Measurements from ENCODE around the gene ZW10.
"Not testable (repeated sequence)": the region's sequence is repeated elsewhere in the genome, so short reads cannot be mapped to it uniquely, and the experiment has no call there.

ZW10 gene

GRCh38 chr11:113728814-113729213 is 44.7 kb downstream of the ZW10 start:
- no peak for DNase-seq
- no peak for TF ChIP-seq POLR2A (IDR thresholded peaks at IDR 0.05; ENCODE audit: low read length)
- TF ChIP-seq GATA1 (IDR thresholded peaks at IDR 0.05; ENCODE audit: low read depth, low read length): no peak

DNA sequence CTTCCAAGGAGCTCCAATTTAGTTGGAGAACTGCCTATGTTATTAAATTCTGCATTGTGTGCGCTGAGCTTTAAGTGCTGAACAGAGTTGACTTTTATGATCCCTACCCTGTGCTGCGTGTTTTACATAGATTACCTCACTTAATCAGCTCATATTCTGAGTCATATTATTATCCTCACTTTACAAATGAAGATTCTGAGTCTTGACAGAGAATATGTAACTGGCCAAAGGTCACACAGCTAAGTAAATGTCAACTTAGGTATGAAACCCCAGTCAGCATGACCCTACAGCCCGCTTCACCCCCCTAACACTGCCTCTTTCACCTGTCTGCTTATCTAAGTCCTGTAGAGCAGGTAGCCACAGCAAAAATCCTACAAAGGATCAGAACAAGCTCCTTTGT is 47.6 kb downstream of the ZW10 start:
- TF ChIP-seq GATA1 (IDR thresholded peaks at IDR 0.05; ENCODE audit: low read depth, low read length) (no peak), POLR2A (IDR thresholded peaks at IDR 0.05; ENCODE audit: low read length) (no peak)
- no peak for DNase-seq

DNA sequence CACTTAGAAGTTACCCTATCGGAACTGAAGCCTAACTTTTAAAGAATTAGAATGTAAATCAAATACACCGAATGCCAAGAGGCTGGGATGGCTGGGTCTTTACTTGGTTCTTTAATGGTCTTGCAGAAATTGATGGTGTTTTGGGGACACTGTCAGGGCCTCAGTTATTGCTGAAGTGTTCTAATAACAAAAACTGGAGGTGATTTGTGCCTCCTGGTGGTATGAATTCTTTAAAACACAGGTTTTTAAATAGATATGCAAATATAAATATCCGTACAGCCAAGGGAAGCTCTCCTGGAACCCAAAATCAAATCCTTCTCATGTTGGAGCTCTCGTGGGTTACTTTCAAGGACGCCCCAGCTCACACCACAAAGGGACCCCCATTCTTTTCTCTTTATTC is 48.1 kb downstream of the ZW10 start:
- DNase-seq: no peak
- TF ChIP-seq POLR2A (IDR thresholded peaks at IDR 0.05; ENCODE audit: low read length): no peak
- no peak for TF ChIP-seq GATA1 (IDR thresholded peaks at IDR 0.05; ENCODE audit: low read depth, low read length)

GRCh38 chr11:113724778-113725177 is 48.7 kb downstream of the ZW10 start:
- TF ChIP-seq POLR2A (IDR thresholded peaks at IDR 0.05; ENCODE audit: low read length) (no peak), GATA1 (IDR thresholded peaks at IDR 0.05; ENCODE audit: low read depth, low read length) (no peak)
- no peak for DNase-seq

- TF ChIP-seq GATA1 (IDR thresholded peaks at IDR 0.05; ENCODE audit: low read depth, low read length): no peak
- no peak for TF ChIP-seq POLR2A (IDR thresholded peaks at IDR 0.05; ENCODE audit: low read length)
- no peak for DNase-seq
These were observed 49.7 kb downstream of the ZW10 start for GRCh38 chr11:113723787-113724186.

GRCh38 chr11:113722934-113723333 is 50.6 kb downstream of the ZW10 start:
- no peak for DNase-seq
- TF ChIP-seq GATA1 (IDR thresholded peaks at IDR 0.05; ENCODE audit: low read depth, low read length) (no peak), POLR2A (IDR thresholded peaks at IDR 0.05; ENCODE audit: low read length) (no peak)

DNA sequence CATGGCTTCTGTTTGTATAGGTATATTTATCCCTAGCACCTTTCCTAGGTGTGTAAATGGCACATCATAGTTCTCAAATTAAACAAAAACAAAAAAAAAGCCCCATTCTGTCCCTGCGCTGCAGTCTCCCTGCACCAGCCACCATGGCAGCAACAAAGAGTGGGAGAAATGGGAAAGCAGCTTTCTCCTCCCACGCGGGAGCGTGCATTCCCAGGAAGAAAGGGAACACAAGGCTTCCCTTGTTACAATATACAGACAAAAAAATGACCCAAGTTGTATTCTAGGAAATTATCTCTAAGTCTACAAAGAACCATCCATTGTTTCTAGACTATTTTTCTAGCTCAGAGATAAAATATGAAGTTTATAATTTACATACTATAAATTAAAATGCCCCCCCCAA is 51.3 kb downstream of the ZW10 start:
- DNase-seq: no peak
- TF ChIP-seq GATA1 (IDR thresholded peaks at IDR 0.05; ENCODE audit: low read depth, low read length): no peak
- no peak for TF ChIP-seq POLR2A (IDR thresholded peaks at IDR 0.05; ENCODE audit: low read length)

- TF ChIP-seq POLR2A (IDR thresholded peaks at IDR 0.05; ENCODE audit: low read length) (no peak), GATA1 (IDR thresholded peaks at IDR 0.05; ENCODE audit: low read depth, low read length) (no peak)
- DNase-seq: no peak
These were observed 51.9 kb downstream of the ZW10 start for GRCh38 chr11:113721462-113722066.

DNA sequence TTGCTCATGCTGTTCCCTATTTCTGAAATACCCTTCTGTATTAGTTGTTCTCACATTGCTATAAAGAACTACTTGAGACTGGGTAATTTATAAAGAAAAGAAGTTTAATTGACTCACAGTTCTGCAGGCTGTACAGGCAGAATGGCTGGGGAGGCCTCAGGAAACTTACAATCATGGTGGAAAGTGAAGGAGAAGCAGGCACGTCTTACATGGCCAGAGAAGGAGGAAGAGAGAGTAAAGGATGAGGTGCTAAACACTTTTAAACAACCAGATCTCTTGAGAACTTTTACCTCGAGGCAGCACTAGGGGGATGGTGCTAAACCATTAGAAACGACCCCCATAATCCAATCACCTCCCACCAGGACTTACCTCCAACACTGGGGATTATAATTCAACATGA is 53.0 kb downstream of the ZW10 start:
- not testable (repeated sequence) for DNase-seq

DNA sequence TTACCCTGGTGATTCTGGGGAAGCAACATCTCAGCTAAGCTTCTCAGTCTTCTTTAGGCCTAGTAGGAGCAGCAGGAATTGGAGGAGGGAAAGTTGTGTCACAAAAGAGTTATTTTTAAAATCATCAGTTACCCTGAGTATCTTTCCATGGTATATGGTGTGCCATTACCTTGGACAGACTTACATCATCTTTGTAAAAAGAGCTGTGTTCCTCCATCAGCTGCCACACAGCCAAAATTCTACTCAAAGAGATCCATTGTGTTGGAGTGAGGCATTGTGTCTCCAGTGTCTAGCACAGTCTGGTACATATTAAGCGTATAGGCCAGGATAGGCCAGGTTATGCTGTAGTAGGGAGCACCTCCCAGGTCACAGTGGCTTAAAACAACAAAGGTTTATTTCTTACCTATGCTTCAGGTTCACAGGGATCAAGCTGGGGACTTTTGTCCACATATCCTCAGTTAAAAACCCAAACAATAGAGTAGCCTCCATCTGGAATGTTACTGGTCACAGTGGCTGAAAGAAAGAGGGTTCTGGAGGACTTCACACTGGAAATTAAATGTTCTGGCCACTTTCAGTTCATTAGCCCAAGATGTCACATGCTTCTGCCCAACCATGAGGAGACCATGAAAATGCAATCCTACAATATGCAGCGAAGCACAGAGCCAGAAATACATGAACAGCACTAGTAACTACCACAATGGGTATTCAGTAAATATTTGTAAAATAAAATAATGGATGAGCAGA is 57.4 kb downstream of the ZW10 start:
- DNase-seq: no peak
- TF ChIP-seq POLR2A (IDR thresholded peaks at IDR 0.05; ENCODE audit: low read length) (no peak), GATA1 (IDR thresholded peaks at IDR 0.05; ENCODE audit: low read depth, low read length) (no peak)

- TF ChIP-seq GATA1 (IDR thresholded peaks at IDR 0.05; ENCODE audit: low read depth, low read length): no peak
- no peak for TF ChIP-seq POLR2A (IDR thresholded peaks at IDR 0.05; ENCODE audit: low read length)
- peak; percentile 30 to 33 for DNase-seq
These were observed 58.2 kb downstream of the ZW10 start for GRCh38 chr11:113715273-113715672.

GRCh38 chr11:113710989-113711388 is 62.5 kb downstream of the ZW10 start:
- TF ChIP-seq POLR2A (IDR thresholded peaks at IDR 0.05; ENCODE audit: low read length) (no peak), GATA1 (IDR thresholded peaks at IDR 0.05; ENCODE audit: low read depth, low read length) (no peak)

GRCh38 chr11:113705871-113706655 is 67.4 kb downstream of the ZW10 start, which contains the start of gene TMPRSS5:
TMPRSS5 (minus strand) TSS chr11:113706308; CDS start chr11:113706224, 84 bp downstream.
- no peak for DNase-seq
- TF ChIP-seq GATA1 (IDR thresholded peaks at IDR 0.05; ENCODE audit: low read depth, low read length) (no peak), POLR2A (IDR thresholded peaks at IDR 0.05; ENCODE audit: low read length) (no peak)

More at GRCh38 chr11:113710989-113711388, 62.5 kb downstream of the ZW10 start:
- no peak for DNase-seq

- not testable (repeated sequence) for DNase-seq
These were observed 69.9 kb downstream of the ZW10 start for GRCh38 chr11:113703551-113703950.

Measured in erythroblast (primary cell).